Esophagus mucosa (tissue), 1 donor: ENCODE data around the gene IDUA. TPM values are rescaled to one million over a fixed set of nuclear protein-coding genes. Genes with fewer than 3 reads are reported as not detected.
A peak's percentile ranks its signal among the peaks of the same experiment; 100 is the strongest.

Experiments used
- ATAC-seq: fragments of 200-7000 bp; cut with Tn5 transposase; one replicate; pipeline ENCODE4 v1.9.1; 2020
- total RNA-seq: library from RNA; stranded (reverse); gene quantifications from one replicate; pipeline ENCODE4 v1.2.4, GENCODE V29; 2023
- donor health status: DM: yes; HTN: yes; CAD: no.

Gene IDUA
- total RNA-seq, 1 donor from 2014 or later = 8.8 TPM

DNA sequence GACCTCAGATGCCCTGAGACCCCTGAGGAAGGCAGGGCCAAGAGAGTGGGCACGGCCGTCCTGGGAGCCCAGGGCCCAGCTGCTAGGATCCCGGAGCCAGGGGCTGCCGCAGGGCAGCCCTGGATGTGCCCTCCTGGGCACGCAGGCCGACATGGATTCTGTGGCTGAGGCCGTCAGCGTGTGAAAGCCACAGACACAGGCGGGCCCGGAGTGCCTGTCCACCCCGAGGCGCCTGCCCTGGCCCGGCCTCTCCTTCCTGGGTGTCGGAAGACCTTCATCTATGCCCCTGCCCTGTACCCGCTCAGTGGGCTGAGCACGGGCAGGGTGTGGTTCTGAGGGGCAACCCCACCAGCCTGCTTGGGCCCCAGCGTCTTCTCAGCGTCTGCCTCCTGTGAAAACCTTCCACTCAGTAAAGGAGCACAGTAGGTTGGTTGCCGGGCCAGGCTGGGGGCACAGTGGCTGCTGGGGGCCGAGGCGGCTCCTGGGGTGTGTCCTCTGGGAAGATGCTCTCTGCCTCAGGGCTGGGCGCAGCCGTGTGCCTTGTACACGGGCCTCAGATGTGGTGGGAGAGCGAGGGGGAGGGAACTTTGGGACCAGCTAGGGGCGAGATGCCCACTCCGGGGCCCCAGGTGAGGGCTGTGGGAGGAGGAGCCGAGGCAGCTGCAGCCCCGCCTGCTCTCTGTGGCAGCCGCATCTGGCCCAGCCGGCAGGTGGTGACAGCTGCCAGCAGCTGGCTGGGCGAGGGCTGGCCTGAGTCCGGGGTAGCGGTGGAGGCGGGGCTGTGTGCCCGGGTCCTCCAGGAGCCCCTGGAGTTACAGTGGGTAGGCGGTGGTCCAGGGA is 45.3 kb downstream of the IDUA start:
- ATAC-seq = no peak

DNA sequence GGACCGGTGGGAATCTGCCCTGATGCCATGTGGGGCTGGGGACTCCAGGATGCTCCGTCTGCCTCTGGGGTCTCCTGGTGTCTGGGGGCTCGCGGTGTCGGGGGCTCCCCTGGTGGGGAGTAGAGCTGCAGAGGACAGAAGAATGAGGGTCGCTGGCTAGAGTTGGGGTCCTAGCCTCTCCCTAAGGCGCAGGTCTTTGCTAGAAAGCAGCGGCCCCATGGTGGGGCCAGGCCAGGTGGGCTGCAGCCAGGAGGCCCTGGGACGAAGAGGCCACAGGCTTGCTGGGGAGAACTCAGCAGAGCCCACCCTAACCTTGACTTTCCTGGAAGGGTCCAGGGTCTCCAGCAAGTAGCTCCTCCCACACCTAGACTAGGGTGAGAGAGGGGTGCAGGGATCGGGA is 46.0 kb downstream of the IDUA start:
- ATAC-seq = no peak

DNA sequence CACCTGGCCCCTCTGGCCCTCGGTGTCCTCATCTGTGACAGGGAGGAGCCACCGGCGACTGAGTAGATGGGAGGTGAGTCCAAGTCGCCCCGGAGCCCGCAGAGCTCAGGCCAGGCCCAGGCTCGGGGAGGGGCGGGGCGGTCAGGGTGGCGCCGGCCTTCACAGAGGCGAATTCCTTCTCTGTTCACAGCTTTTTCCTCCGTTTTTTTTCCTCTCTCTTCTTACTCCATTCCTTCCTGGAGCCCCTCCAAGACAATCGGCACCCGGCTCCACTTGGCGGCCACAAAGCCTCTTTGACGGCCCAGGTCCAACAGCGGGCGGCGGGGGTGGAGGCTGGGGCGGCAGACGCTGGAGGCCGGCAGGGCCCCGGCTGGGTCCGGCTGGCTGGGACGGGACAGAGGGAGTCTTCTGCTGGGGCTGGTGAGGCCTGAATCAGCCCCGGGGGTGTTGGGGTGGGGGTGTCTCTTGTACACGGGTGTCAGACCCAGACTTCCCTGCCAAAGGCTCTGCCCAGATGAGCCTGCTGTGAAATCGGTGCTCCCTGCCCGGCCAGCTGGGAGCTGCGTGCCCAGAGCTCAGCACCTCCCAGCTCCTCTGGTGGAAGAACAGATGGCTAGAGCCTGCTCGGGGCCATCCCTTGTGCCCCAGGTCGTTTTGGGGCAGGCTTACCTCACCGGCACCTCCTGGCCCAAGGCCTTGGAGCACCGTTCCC is 47.2 kb downstream of the IDUA start:
- ATAC-seq = no peak

DNA sequence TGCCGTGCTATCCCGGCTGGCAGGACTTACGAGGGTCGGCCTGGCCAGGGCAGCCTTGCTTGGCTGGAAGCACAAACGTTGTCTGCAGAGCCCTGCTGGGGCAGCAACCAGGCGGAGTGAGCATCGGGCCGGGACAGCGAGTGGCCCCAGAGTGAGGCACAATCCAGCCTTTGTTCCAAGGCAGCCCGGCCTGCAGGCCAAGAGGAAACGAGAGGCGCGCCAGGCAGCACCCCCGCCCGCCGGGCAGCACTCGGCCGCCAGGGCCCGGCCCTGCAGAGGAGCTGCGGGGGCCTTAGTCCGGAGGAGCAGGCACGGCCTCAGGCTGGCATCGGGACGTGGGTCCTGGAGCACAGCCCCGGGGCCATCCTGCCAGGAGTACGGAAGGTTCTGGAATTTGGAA is 48.7 kb downstream of the IDUA start:
- ATAC-seq = no peak

DNA sequence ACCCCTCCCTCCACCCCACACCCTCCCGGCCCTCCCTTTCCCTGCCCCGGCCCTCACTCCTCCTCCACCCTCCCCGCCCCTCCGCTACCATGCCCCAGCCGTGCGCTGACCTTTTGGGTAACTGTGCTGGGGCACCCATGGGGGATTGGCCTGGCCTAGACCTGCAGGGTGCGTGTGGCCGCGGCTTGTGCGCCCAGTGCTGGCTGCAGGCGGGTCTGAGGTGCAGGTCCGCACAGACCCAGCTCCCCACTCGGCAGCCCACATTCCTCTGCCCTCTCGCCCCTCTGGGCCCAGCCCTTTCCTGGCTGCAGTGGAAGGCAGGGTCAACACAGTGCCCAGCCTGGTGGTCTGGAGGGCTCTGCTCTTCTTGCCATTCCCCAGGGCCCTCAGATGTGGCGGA is 49.3 kb downstream of the IDUA start:
- no peak for ATAC-seq

DNA sequence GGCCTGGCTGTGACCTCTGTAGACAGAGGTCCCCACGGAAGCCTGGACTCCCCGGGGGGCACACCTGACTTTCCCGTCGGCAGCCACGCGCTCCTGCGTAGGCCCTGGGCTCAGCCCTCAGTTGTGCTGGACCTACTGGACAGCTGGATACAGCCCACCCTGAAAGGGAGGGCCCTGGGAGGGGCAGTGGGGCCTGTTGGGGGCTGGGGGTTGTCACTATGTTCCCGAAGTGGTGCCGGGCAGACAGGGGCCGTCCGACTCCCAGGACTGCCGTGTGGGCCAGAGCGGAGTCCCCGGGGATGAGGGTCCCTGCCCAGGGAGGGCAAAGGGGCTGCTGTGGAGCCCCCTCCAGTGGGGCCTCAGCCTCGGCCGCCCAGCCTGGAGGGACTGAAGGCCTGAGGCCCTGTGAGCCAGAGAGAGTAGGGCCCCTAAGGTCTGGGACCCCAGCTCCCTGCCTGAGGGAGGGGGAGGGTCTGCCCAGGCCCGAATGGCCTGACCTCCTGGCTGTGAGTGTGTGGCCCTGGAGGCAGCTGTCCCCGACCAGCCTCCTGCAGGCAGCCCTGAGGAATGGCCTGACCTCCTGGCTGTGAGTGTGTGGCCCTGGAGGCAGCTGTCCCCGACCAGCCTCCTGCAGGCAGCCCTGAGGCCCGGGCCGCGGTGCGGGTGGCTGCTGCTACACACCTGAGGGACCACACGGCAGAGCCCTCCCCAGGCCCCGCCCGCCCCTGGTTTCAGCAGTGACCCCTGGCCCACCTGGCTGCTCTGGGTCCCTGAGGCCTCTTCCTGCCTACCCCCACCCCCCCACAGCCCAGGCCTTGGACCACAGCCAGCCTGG is 50.3 kb downstream of the IDUA start:
- no peak for ATAC-seq

DNA sequence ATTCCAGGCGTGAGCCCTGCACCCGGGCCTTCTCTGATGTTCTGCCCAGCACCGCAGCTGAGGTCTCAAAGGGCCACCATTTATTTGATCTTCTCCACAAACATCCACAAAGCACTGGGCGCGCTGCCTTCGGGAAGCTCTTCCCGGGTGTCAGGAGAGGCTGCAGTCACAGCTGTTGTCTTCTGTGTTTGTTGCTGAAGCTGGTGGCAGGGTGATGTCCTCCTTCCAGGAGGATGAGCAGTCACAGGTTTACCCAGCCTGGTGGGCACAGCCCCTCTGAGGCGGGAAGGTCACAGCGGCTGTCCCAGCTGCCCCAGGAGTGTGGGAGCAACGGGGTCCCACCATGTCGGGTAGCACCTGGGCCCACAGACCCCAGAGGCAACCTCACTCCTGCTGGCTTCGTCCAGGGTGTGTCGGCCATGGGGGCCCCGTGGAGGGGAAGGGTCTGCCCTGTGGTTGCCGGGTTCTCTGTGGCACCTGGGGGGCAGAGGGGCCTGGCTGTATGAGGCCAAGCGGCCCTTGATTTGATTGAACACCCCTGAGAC is 52.2 kb downstream of the IDUA start:
- no peak for ATAC-seq

DNA sequence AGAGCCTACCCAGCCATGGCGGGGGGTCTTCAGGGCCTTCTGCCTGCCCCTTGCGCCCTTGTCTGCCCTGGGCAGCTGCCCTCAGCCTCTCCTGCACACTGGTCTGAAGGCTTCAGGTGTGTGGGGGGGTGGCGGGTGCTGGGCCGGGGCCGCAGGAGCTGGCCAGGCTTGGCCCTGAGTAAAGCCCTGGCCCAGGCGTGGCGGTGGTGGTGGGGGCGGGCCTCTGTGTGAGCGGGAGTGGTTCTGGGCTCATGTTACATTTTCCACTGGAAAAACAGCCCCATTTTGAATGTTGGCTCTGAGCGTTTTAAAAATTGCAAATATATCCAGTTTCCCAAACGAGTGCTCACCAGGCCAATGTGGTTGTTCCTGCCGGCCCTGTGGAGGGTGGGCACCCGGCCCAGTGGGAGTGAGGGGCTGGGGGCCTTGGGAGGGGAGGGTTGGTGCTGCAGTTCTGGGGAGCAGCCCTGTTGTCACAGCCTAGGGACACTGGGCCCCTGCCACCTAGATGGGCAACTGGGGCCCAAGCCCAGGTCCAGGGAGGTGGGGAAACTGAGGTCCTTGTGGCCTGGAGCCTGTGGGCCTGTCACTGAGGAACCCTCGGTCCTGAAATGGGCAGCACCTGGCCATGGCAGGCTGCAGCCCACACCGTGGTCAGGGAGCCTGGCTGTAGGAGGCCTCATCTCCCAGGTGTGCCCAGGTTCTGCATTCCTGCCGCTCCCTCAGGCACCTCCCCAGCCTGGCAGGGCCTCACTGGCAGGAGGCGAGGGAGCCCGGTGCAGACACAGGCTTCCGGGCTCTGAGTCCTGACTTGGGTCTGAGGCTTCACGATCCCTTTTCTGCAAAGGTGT is 52.9 kb downstream of the IDUA start:
- no peak for ATAC-seq

DNA sequence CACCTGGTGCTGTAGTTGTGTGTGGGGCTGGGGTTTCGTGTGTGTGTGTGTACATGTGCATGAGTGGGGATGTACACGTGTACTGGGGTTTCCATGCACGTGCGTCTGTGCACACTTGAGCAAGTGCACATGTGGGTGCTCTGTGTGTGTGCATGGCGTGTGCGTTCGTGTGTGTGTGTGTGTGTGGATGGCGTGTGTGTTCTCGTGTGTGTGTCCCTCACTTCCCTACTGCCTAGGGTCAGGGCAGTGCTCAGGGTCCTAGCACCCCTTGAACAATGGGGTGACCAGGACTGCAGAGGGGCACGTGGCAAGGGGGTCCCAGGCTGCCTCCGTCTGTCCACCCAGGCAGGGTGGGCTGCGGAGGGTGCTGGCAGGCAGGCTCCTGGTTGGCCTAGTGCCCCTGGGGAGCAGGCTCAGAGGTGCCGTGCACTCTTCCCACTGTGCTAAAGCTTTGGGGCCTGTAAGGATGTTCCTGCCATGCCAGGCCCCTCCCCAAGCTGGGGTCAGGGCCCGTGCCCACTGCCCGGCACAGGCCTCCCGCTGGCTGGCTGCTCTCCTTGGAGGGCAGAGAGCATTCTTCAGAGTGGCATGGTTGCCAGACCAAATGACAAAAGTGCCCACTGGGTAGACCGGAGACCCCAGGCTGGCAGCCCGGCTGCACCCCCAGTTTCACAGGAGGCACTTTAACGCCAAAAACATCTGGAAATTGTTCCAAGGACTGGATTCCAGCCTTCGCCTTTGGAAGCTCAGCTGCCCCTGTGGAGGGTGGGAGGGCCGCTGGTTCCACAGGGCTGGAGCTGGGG is 53.7 kb downstream of the IDUA start:
- ATAC-seq = no peak

DNA sequence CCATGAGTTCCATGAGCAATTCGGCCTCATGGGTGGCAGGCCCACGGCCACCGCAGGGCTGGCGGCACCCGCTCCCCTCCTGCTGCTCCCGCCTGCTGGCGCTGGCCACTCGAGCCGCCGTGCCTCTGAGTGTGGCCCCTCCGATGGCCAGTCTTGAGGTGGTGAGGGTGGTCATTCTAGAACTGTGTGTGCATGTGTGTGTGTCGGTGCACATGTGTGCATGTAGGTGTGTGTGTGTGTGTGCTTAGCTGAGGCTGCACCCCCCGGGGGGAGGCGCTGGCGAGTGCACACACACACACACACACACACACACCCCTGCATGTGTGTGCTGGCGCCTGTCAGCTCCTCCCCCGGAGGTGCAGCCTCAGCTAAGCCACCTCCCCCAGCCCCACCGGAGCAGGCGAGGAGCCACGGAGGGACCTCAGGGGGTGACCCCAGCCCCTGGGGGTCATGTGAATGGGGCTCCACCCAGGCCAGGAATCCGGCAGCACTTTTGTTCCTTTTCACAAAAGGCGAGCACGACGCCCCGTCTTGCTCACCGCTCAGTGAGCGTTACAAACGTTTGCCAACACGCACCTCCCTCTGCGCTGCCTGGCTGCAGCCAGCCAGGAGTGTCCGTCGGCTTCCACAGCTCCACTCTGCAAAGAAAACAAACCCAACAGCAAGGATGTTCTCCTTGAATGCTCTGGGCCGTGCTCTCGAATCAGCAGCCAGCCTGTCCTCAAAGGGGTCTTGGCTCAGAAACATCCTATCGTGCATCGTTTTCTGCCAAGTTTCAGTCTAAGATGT is 54.5 kb downstream of the IDUA start:
- peak; percentile 27 for ATAC-seq

DNA sequence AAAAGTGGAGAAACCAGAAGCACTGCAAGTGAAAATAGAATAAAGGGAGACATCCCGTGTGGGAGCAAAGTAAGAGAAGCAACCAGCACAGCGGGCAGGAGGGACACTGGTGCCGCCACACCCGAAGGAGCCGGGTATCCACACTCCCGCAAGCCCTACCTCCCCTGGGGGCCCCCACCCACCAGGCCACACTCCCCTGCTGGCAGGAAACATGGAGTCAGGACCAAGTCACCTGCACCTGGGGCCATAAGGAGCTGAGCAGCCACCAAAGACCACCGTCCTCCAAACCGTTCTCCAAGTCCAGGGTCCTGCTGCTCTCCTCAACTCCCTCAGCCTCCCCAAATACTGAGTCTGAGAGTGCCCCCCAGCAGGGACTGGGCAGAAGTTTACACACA is 55.1 kb downstream of the IDUA start:
- ATAC-seq = no peak

DNA sequence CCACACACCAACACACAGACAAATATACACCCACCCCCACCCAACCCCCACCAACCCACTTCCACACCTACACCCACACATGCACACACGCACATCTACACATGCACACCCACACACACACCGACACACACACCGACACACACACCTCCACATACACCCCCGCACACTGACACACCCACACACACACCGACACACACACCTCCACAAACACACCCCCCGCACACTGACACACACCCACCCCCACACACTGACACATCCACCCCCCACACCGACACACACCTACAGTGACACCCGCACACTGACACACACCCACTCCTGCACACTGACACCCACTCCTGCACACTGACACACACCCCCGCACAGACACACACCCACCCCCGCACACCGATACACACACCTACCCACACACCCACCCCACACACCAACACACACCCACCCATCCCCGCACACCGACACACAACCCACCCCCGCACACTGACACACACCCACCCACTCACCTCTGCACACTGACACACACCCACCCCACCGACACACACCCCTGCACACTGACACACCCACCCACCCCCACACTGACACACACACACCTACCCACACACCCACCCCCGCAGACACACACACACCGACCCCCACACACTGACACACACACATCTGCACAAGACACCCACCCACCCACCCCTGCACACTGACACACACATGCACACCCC is 55.7 kb downstream of the IDUA start:
- ATAC-seq = no peak

DNA sequence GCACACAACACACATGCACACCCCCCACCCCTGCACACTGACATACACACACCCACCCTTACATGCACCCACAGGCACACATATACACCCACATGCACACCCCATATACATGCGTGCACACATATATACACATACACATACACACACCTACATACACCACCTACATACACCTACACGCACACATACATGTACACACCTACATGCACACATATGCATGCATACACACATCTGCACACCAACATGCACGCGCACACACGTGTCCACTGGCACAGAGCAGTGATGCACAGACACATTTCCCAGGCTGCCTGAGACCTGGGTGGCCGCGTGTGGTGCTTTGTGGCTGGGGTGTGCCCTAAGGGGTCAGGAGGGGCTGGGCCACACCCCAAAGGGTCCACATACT is 56.3 kb downstream of the IDUA start:
- ATAC-seq = no peak

DNA sequence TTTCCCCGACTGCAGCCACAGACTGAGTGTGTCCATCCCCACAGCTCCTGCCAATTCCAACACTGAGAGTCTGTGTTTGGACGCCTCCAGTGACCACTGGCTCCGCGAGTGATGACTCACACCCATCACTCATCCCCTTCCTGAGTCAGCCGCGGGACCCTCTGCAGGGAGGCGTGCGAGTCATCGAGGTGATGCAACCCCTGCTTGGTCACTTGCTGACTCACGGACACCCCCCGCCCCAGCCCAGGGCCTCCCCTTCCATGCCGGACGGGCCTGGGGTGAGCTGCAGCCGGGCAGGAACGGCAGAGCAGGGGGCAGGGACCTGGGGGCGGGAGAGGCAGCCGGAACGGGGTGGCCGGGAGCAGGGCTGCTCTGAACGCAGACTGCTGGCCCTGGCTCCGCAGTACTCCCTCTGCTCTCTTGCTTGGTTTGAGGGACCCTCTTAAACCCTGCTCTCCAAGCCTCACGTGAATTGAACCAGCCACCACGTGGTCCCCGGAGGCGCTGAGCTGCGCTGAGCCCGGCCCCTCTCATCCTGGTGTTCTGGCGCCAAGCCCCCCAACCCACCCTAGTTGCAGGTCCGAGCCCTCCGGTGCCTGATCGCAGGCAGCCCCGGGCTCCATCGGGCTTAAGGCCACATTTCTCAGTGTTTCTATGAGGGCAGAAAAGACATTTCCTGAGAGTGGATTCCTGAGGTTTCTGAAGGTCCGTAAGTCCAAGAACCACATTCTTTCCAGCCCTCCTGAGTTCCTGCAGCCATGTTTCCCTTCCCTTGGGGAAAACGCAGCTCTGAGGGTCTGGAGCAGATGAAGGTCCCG is 57.0 kb downstream of the IDUA start:
- ATAC-seq = peak; percentile 65

DNA sequence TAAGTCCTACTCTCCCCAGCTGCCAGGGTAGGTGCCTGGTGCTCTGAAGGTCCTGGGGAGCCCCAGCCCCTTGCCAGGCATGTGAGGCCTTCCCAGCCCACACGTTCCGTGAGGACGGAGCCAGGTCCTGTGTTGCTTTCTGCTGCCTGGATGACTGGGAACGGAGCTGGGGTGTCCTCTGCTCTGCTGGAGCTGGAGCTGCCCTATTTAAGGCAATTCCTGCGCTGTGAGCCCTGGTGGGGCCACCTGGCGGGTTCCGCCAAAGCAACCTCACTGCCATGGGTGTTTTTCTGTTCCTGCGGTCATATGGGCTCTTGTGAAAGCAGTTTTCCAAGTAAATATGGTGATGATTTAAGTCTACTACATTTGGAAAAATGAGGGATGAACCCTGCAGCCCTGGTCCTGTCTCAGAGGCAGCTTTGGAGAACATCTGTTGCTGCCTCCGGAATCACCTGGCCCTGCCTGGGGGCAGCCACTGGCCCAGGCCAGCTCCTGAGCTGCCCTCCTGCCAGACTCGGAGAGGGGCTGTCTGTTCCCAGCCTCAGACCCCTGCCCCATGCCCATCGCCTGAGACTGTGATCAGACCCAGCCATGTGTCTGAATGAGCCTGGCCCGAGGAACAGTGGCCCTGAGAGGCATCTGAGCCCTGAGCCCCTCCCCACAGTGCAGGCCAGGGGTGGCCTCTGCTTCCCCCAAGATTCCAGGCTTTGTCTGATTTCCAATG is 57.8 kb downstream of the IDUA start:
- no peak for ATAC-seq

DNA sequence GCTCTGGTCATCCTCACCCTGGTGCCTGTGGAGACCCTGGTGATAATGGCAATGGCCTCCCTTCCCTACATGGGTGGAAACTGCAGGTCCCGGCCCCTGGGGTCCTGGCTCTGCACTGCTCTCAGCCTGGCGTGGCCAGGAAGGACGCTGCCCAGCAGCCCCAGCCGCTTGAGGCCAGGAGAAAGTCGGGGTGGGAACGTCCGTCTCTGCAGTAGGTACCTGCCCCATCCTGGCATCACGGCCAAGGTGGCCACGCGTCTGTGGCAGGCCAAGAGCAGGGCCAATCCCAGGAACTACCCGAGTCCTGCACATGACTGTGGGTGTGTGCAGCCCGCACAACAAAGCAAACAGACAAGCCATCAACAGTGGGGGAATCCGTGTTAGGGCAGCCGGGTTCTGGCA is 58.4 kb downstream of the IDUA start:
- ATAC-seq = no peak

DNA sequence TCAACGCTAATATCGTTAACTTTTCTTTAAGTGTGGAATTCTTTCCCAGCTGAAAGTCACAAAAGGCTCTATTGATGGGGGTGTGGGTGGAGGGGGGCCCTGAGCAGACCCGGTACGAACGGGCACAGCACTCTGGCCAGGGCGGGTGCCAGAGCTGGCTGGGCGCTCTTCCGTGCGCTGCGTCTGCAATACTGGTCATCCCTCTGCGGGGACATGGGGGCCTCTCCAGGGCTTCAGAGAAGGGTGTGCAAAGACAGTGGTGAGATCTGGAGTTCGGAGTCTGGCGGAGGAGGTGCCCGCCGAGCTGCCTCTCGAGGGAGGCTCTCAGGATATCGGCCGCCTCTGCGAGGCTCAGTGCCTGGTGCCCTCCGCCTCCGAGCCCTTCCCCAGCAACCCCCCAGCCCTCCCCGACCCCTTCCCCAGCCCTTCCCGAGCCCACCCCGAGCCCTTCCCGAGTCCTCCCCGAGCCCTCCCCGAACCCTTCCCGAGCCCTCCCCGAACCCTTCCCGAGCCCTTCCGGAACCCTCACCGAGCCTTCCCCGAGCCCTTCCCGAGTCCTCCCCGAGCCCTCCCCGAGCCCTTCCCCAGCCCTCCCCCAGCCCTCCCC is 58.9 kb downstream of the IDUA start:
- no peak for ATAC-seq
